ENCODE measurements around the gene CHD2.

Gene CHD2

DNA sequence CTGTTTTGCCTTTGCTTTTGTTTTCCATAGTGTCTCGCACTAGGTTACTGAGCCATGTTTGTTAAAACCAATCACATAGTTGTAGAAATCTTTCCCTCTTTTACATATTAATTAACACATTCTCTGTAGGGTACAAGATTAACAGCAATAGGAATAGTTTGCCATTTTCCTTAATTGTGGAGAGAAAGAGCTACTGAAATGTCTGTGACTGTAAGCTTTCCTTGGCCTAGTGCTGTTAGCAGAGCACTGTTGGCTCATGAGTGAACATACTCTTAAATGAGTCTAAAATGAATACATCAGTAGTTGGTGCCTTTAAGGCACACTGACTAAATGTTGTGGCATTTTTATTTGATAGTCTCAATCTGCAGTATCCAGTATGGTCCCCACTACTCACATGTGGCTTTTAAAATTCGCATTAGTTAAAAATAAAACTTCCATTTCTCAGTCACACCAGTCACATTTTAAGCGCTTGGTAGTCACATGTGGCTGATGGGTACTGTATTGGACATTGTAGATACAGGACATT lies 28.2 kb downstream of the CHD2 start:
- Histone ChIP-seq H3K27me3 (ENCODE audit: control insufficient read depth in 1 of 2, insufficient read depth in 2 of 2, low read length in 2 of 2) (no peaks in the 10 kb centered on the region), H3K9ac (ENCODE audit: low read depth in 1 of 2, low read length in 2 of 2) (no peak overlapping the region), H3K4me3 (ENCODE audit: low read depth in 1 of 2, low read length in 2 of 2) (no peak overlapping the region), H3K27ac (ENCODE audit: low read depth, low read length) (no peak overlapping the region), H3K36me3 (ENCODE audit: control insufficient read depth in 1 of 2, insufficient read depth in 2 of 2, low read length in 2 of 2) (peaks cover 43 to 72% of the 10 kb centered on the region in 2 donors), H3K9me3 (ENCODE audit: control insufficient read depth in 1 of 2, low read length in 2 of 2) (no peaks in the 10 kb centered on the region), H3K4me1 (ENCODE audit: control insufficient read depth in 1 of 2, insufficient read depth in 2 of 2, low read length in 2 of 2) (peaks cover 25 to 29% of the 10 kb centered on the region in 2 donors)

- Histone ChIP-seq H3K27ac (ENCODE audit: low read depth, low read length) (no peak overlapping the region), H3K4me3 (ENCODE audit: low read depth in 1 of 2, low read length in 2 of 2) (no peak overlapping the region), H3K9me3 (ENCODE audit: control insufficient read depth in 1 of 2, low read length in 2 of 2) (no peaks in the 10 kb centered on the region), H3K27me3 (ENCODE audit: control insufficient read depth in 1 of 2, insufficient read depth in 2 of 2, low read length in 2 of 2) (no peaks in the 10 kb centered on the region), H3K9ac (ENCODE audit: low read depth in 1 of 2, low read length in 2 of 2) (no peak overlapping the region), H3K36me3 (ENCODE audit: control insufficient read depth in 1 of 2, insufficient read depth in 2 of 2, low read length in 2 of 2) (peaks cover 48 to 79% of the 10 kb centered on the region in 2 donors), H3K4me1 (ENCODE audit: control insufficient read depth in 1 of 2, insufficient read depth in 2 of 2, low read length in 2 of 2) (peaks cover 32 to 34% of the 10 kb centered on the region in 2 donors)
Observed at GRCh38 chr15:92929002-92929401, 28.9 kb downstream of the CHD2 start.

- H3K9me3 ChIP-seq (ENCODE audit: control insufficient read depth in 1 of 2, low read length in 2 of 2), result no peaks in the 10 kb centered on the region
- H3K36me3 ChIP-seq (ENCODE audit: control insufficient read depth in 1 of 2, insufficient read depth in 2 of 2, low read length in 2 of 2), result peaks cover 48 to 79% of the 10 kb centered on the region in 2 donors
- H3K9ac ChIP-seq (ENCODE audit: low read depth in 1 of 2, low read length in 2 of 2), result no peak overlapping the region
- H3K27ac ChIP-seq (ENCODE audit: low read depth, low read length), result no peak overlapping the region
- peaks cover 30% of the 10 kb centered on the region in 2 donors for H3K4me1 ChIP-seq (ENCODE audit: control insufficient read depth in 1 of 2, insufficient read depth in 2 of 2, low read length in 2 of 2)
- H3K4me3 ChIP-seq (ENCODE audit: low read depth in 1 of 2, low read length in 2 of 2), result no peak overlapping the region
- no peaks in the 10 kb centered on the region for H3K27me3 ChIP-seq (ENCODE audit: control insufficient read depth in 1 of 2, insufficient read depth in 2 of 2, low read length in 2 of 2)
Observed at GRCh38 chr15:92930054-92930621, 30.0 kb downstream of the CHD2 start.

- Histone ChIP-seq H3K27me3 (ENCODE audit: control insufficient read depth in 1 of 2, insufficient read depth in 2 of 2, low read length in 2 of 2) (no peaks in the 10 kb centered on the region), H3K36me3 (ENCODE audit: control insufficient read depth in 1 of 2, insufficient read depth in 2 of 2, low read length in 2 of 2) (peaks cover 51 to 80% of the 10 kb centered on the region in 2 donors), H3K27ac (ENCODE audit: low read depth, low read length) (no peak overlapping the region), H3K4me1 (ENCODE audit: control insufficient read depth in 1 of 2, insufficient read depth in 2 of 2, low read length in 2 of 2) (peaks cover 25 to 30% of the 10 kb centered on the region in 2 donors), H3K9ac (ENCODE audit: low read depth in 1 of 2, low read length in 2 of 2) (no peak overlapping the region), H3K9me3 (ENCODE audit: control insufficient read depth in 1 of 2, low read length in 2 of 2) (no peaks in the 10 kb centered on the region), H3K4me3 (ENCODE audit: low read depth in 1 of 2, low read length in 2 of 2) (no peak overlapping the region)
Observed at GRCh38 chr15:92930776-92931175, 30.7 kb downstream of the CHD2 start.

- H3K27me3 ChIP-seq (ENCODE audit: control insufficient read depth in 1 of 2, insufficient read depth in 2 of 2, low read length in 2 of 2), result no peaks in the 10 kb centered on the region
Observed at GRCh38 chr15:92932946-92933649, 33.0 kb downstream of the CHD2 start.

GRCh38 chr15:92933831-92934230 lies 33.7 kb downstream of the CHD2 start:
- Histone ChIP-seq H3K4me3 (ENCODE audit: low read depth in 1 of 2, low read length in 2 of 2) (no peak overlapping the region), H3K27me3 (ENCODE audit: control insufficient read depth in 1 of 2, insufficient read depth in 2 of 2, low read length in 2 of 2) (no peaks in the 10 kb centered on the region), H3K27ac (ENCODE audit: low read depth, low read length) (no peak overlapping the region), H3K4me1 (ENCODE audit: control insufficient read depth in 1 of 2, insufficient read depth in 2 of 2, low read length in 2 of 2) (peaks cover 23 to 46% of the 10 kb centered on the region in 2 donors), H3K9ac (ENCODE audit: low read depth in 1 of 2, low read length in 2 of 2) (no peak overlapping the region), H3K9me3 (ENCODE audit: control insufficient read depth in 1 of 2, low read length in 2 of 2) (no peaks in the 10 kb centered on the region), H3K36me3 (ENCODE audit: control insufficient read depth in 1 of 2, insufficient read depth in 2 of 2, low read length in 2 of 2) (peaks cover 45 to 74% of the 10 kb centered on the region in 2 donors)

More at GRCh38 chr15:92932946-92933649, 33.0 kb downstream of the CHD2 start:
- Histone ChIP-seq H3K9me3 (ENCODE audit: control insufficient read depth in 1 of 2, low read length in 2 of 2) (no peaks in the 10 kb centered on the region), H3K9ac (ENCODE audit: low read depth in 1 of 2, low read length in 2 of 2) (no peak overlapping the region), H3K4me1 (ENCODE audit: control insufficient read depth in 1 of 2, insufficient read depth in 2 of 2, low read length in 2 of 2) (peaks cover 23 to 45% of the 10 kb centered on the region in 2 donors), H3K27ac (ENCODE audit: low read depth, low read length) (no peak overlapping the region), H3K4me3 (ENCODE audit: low read depth in 1 of 2, low read length in 2 of 2) (no peak overlapping the region), H3K36me3 (ENCODE audit: control insufficient read depth in 1 of 2, insufficient read depth in 2 of 2, low read length in 2 of 2) (peaks cover 49 to 74% of the 10 kb centered on the region in 2 donors)

DNA sequence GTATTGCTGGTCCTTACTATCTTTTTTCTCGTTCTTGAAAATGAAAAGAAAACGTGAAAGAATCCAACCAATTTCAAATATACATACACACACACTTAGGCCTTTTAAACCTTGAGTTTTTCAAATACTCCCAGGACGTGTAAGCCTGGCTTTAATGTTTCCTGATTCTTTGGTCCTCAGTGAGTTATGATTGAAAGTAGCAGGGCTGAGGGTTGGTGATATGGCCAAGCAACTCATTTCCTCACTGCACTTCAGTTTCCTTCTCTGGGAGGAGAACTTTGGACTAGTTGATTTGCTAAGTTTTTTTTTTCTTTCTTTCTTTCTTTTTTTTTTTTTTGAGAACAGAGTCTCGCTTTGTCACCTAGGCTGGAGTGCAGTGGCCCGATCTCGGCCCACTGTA lies 34.6 kb downstream of the CHD2 start:
- H3K36me3 ChIP-seq (ENCODE audit: control insufficient read depth in 1 of 2, insufficient read depth in 2 of 2, low read length in 2 of 2), result peaks cover 47 to 76% of the 10 kb centered on the region in 2 donors
- no peak overlapping the region for H3K27ac ChIP-seq (ENCODE audit: low read depth, low read length)
- H3K9ac ChIP-seq (ENCODE audit: low read depth in 1 of 2, low read length in 2 of 2), result no peak overlapping the region
- no peak overlapping the region for H3K4me3 ChIP-seq (ENCODE audit: low read depth in 1 of 2, low read length in 2 of 2)
- peaks cover 23 to 46% of the 10 kb centered on the region in 2 donors for H3K4me1 ChIP-seq (ENCODE audit: control insufficient read depth in 1 of 2, insufficient read depth in 2 of 2, low read length in 2 of 2)
- no peaks in the 10 kb centered on the region for H3K9me3 ChIP-seq (ENCODE audit: control insufficient read depth in 1 of 2, low read length in 2 of 2)
- H3K27me3 ChIP-seq (ENCODE audit: control insufficient read depth in 1 of 2, insufficient read depth in 2 of 2, low read length in 2 of 2), result no peaks in the 10 kb centered on the region

- Histone ChIP-seq H3K36me3 (ENCODE audit: control insufficient read depth in 1 of 2, insufficient read depth in 2 of 2, low read length in 2 of 2) (peaks cover 40 to 71% of the 10 kb centered on the region in 2 donors), H3K27ac (ENCODE audit: low read depth, low read length) (no peak overlapping the region), H3K27me3 (ENCODE audit: control insufficient read depth in 1 of 2, insufficient read depth in 2 of 2, low read length in 2 of 2) (no peaks in the 10 kb centered on the region), H3K9ac (ENCODE audit: low read depth in 1 of 2, low read length in 2 of 2) (no peak overlapping the region), H3K4me3 (ENCODE audit: low read depth in 1 of 2, low read length in 2 of 2) (no peak overlapping the region), H3K4me1 (ENCODE audit: control insufficient read depth in 1 of 2, insufficient read depth in 2 of 2, low read length in 2 of 2) (peaks cover 23 to 46% of the 10 kb centered on the region in 2 donors), H3K9me3 (ENCODE audit: control insufficient read depth in 1 of 2, low read length in 2 of 2) (no peaks in the 10 kb centered on the region)
Observed at GRCh38 chr15:92936138-92936537, 36.0 kb downstream of the CHD2 start.

- Histone ChIP-seq H3K27me3 (ENCODE audit: control insufficient read depth in 1 of 2, insufficient read depth in 2 of 2, low read length in 2 of 2) (no peaks in the 10 kb centered on the region), H3K4me3 (ENCODE audit: low read depth in 1 of 2, low read length in 2 of 2) (no peak overlapping the region), H3K36me3 (ENCODE audit: control insufficient read depth in 1 of 2, insufficient read depth in 2 of 2, low read length in 2 of 2) (peaks cover 40 to 72% of the 10 kb centered on the region in 2 donors), H3K9ac (ENCODE audit: low read depth in 1 of 2, low read length in 2 of 2) (no peak overlapping the region), H3K9me3 (ENCODE audit: control insufficient read depth in 1 of 2, low read length in 2 of 2) (no peaks in the 10 kb centered on the region), H3K4me1 (ENCODE audit: control insufficient read depth in 1 of 2, insufficient read depth in 2 of 2, low read length in 2 of 2) (peaks cover 23 to 46% of the 10 kb centered on the region in 2 donors), H3K27ac (ENCODE audit: low read depth, low read length) (no peak overlapping the region)
Observed at GRCh38 chr15:92936693-92937092, 36.6 kb downstream of the CHD2 start.

- Histone ChIP-seq H3K4me1 (ENCODE audit: control insufficient read depth in 1 of 2, insufficient read depth in 2 of 2, low read length in 2 of 2) (peaks cover 23 to 46% of the 10 kb centered on the region in 2 donors), H3K36me3 (ENCODE audit: control insufficient read depth in 1 of 2, insufficient read depth in 2 of 2, low read length in 2 of 2) (peaks cover 48 to 79% of the 10 kb centered on the region in 2 donors), H3K9ac (ENCODE audit: low read depth in 1 of 2, low read length in 2 of 2) (no peak overlapping the region), H3K4me3 (ENCODE audit: low read depth in 1 of 2, low read length in 2 of 2) (no peak overlapping the region), H3K9me3 (ENCODE audit: control insufficient read depth in 1 of 2, low read length in 2 of 2) (no peaks in the 10 kb centered on the region), H3K27me3 (ENCODE audit: control insufficient read depth in 1 of 2, insufficient read depth in 2 of 2, low read length in 2 of 2) (no peaks in the 10 kb centered on the region), H3K27ac (ENCODE audit: low read depth, low read length) (no peak overlapping the region)
Observed at GRCh38 chr15:92937901-92938300, 37.8 kb downstream of the CHD2 start.
